AG04450 (cell line): ENCODE data around the gene TMEFF2. TPM values are rescaled to one million over a fixed set of nuclear protein-coding genes. Genes with fewer than 3 reads are reported as not detected.

Experiments used
- CTCF ChIA-PET: fragments of 300-600, 350-600 bp; formaldehyde crosslinking; extraction: SDS; loops from one replicate; lab custom pipeline; 2022; ENCODE audit warnings: antibody characterized with exemption, inconsistent platforms; lab: Charles Lee
- POLR2A ChIA-PET: fragments of 350-600 bp; formaldehyde crosslinking; extraction: SDS; loops from one replicate; lab custom pipeline; 2021; ENCODE audit warnings: antibody characterized with exemption, inconsistent platforms; lab: Yijun Ruan, JAX
- DNase-seq: peaks from one replicate; pipeline ENCODE4 v3.0.0-alpha.2; 2011; ENCODE audit warnings: low read depth, low spot score
- H3K27ac ChIP-seq: one replicate; pipeline ENCODE4 v1.5.1; 2012; ENCODE audit warnings: low read depth, low read length, control low read depth
- H3K27me3 ChIP-seq: one replicate; pipeline ENCODE4 v1.6.0; 2012; ENCODE audit warnings: low read length; ENCODE audit not compliant: control insufficient read depth, insufficient read depth
- H3K4me3 ChIP-seq: 2 replicates; pipeline ENCODE4 v1.5.1; 2011; ENCODE audit warnings: mild to moderate bottlenecking, low read depth, low read length, control low read depth
- H3K9me3 ChIP-seq: 2 replicates; pipeline ENCODE4 v1.5.1; 2012; ENCODE audit warnings: low read length; ENCODE audit not compliant: control insufficient read depth, insufficient read depth
- polyA plus RNA-seq: library from polyadenylated mRNA; depleted of rRNA; stranded (reverse); fragments of >200 nt; gene quantifications from 2 replicates; pipeline ENCODE4 v1.2.3, GENCODE V29; 2011
- TF ChIP-seq, protein P1 (sequence below): IDR thresholded peaks from 2 replicates; pipeline ENCODE4 v1.5.1; 2011; ENCODE audit warnings: low read depth, low read length, control low read depth, inconsistent platforms

Gene TMEFF2
- polyA plus RNA-seq, 1 experiment: 4.1 TPM

- Histone ChIP-seq H3K9me3 (no peaks in the 10 kb centered on the region), H3K4me3 (no peak overlapping the region), H3K27me3 (no peaks in the 10 kb centered on the region), H3K27ac (no peak overlapping the region)
- no peak for DNase-seq
- TF ChIP-seq, protein P1, sequence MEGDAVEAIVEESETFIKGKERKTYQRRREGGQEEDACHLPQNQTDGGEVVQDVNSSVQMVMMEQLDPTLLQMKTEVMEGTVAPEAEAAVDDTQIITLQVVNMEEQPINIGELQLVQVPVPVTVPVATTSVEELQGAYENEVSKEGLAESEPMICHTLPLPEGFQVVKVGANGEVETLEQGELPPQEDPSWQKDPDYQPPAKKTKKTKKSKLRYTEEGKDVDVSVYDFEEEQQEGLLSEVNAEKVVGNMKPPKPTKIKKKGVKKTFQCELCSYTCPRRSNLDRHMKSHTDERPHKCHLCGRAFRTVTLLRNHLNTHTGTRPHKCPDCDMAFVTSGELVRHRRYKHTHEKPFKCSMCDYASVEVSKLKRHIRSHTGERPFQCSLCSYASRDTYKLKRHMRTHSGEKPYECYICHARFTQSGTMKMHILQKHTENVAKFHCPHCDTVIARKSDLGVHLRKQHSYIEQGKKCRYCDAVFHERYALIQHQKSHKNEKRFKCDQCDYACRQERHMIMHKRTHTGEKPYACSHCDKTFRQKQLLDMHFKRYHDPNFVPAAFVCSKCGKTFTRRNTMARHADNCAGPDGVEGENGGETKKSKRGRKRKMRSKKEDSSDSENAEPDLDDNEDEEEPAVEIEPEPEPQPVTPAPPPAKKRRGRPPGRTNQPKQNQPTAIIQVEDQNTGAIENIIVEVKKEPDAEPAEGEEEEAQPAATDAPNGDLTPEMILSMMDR: no peak
- ChIA-PET POLR2A (no interaction called here), CTCF (interaction anchor here (1.5 kb wide), 1 partner anchor 167 kb away, joined by 5 read pairs; no protein-coding TSS in a partner anchor)
Measured at GRCh38 chr2:191995285-191995684, 199.4 kb downstream of the TMEFF2 start.

DNA sequence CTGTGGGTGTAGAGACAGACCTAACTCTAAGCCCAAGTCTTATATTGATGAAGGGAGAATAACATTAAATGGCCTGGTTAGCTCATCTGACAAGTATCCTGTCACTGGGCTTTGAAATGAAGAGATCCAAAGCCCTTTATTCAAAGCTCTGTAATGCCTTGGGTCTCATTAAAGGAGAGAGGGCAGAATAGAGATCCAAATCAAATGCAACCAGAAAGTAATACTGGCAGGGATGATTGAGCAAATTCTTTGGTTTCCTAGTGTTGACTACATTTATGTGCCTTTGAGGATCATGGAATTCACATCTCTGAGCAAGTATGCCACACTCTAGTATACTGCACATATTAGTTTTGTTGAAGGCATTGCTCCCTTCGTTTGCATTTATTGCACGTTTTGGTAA, 200.0 kb downstream of the TMEFF2 start:
- POLR2A ChIA-PET: no interaction called here
- TF ChIP-seq, protein P1: no peak
- Histone ChIP-seq H3K4me3 (no peak overlapping the region), H3K27me3 (no peaks in the 10 kb centered on the region), H3K27ac (no peak overlapping the region), H3K9me3 (no peaks in the 10 kb centered on the region)
- DNase-seq: no peak
- CTCF ChIA-PET: interaction anchor here (1.5 kb wide), 1 partner anchor 168 kb away, joined by 5 read pairs; no protein-coding TSS in a partner anchor

DNA sequence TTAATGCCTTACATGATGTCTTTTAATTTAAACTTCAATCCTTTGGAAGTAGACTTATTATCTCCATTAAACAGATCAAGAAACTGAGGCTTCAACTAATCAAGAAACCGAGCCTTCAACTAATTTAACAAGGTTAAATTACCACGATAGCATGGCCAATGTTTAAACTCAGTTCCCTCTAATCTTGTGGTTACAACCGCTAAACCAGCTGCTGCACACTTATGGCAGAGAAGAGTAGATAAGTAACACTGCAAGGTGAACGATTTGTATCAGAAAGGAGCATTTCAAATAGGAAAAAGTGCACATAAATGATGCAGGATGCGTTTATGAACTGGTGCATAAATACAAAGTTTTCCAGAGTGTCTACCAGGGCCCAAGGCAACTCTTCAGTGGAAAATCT, 203.3 kb downstream of the TMEFF2 start:
- POLR2A ChIA-PET: no interaction called here

GRCh38 chr2:191985740-191986139, 209.0 kb downstream of the TMEFF2 start:
- Histone ChIP-seq H3K4me3 (no peak overlapping the region), H3K27ac (no peak overlapping the region), H3K27me3 (no peaks in the 10 kb centered on the region), H3K9me3 (no peaks in the 10 kb centered on the region)
- POLR2A ChIA-PET: no interaction called here
- CTCF ChIA-PET: interaction anchor here (1.2 kb wide), 1 partner anchor 177 kb away, joined by 6 read pairs; no protein-coding TSS in a partner anchor
- no peak for DNase-seq
- TF ChIP-seq, protein P1: no peak

More for the DNA sequence above, 203.3 kb downstream of the TMEFF2 start:
- no peaks in the 10 kb centered on the region for H3K27me3 ChIP-seq
- no peak overlapping the region for H3K27ac ChIP-seq
- no peaks in the 10 kb centered on the region for H3K9me3 ChIP-seq
- no peak for DNase-seq
- TF ChIP-seq, protein P1: no peak
- CTCF ChIA-PET: no interaction called here
- H3K4me3 ChIP-seq: no peak overlapping the region

DNA sequence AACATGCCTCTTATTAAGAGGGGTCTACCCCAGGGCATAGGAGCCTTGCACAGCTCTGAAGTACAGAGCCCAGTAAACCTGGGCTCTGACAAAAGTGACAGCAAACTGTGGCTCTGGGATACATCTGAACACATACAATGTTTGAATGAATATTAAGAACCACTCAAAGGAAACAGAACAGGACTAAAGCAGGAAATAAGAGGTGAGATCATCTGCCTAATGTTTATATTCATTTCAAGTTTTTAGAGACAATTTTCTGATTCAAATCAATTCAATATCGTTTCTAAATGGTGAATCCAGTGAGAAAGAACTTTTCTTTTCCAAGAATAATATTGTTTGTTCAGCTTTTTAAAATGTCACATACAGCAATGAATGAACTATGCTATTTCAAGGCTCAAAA, 211.1 kb downstream of the TMEFF2 start:
- Histone ChIP-seq H3K4me3 (no peak overlapping the region), H3K27ac (no peak overlapping the region), H3K9me3 (no peaks in the 10 kb centered on the region), H3K27me3 (no peaks in the 10 kb centered on the region)
- ChIA-PET CTCF (no interaction called here), POLR2A (no interaction called here)
- TF ChIP-seq, protein P1: no peak
- DNase-seq: no peak
